Measurements from ENCODE around the gene ERBB4. TPM values are rescaled to one million over a fixed set of nuclear protein-coding genes. Genes with fewer than 3 reads are reported as not detected.

Gene ERBB4
- polyA plus RNA-seq, 4 donors: 0.04 to 0.13 TPM; not detected in 2

GRCh38 chr2:211881449-211881848 lies 657.2 kb downstream of the ERBB4 start:
- Histone ChIP-seq H3K27ac (ENCODE audit: low read depth in 1 of 3, low read length in 2 of 3) (no peak overlapping the region), H3K4me1 (ENCODE audit: control insufficient read depth in 3 of 3, insufficient read depth in 2 of 3, low read depth in 1 of 3, low read length in 2 of 3) (no peaks in the 10 kb centered on the region), H3K36me3 (ENCODE audit: control insufficient read depth in 3 of 3, insufficient read depth in 2 of 3, low read depth in 1 of 3, low read length in 3 of 3) (no peaks in the 10 kb centered on the region), H3K4me3 (ENCODE audit: low read depth in 1 of 3, low read length in 3 of 3) (no peak overlapping the region), H3K9me3 (ENCODE audit: control insufficient read depth in 2 of 2, insufficient read depth in 1 of 2, low read depth in 1 of 2, low read length in 1 of 2) (no peaks in the 10 kb centered on the region), H3K27me3 (ENCODE audit: control insufficient read depth in 3 of 3, insufficient read depth in 3 of 3, low read length in 3 of 3) (no peaks in the 10 kb centered on the region)
- FAIRE-seq (no peak), DNase-seq (no peak)
- 44 to 70% (median 51%) methylated on average over 6 of the region's 6 CpGs for WGBS, 3 donors

GRCh38 chr2:211879323-211879722 lies 659.3 kb downstream of the ERBB4 start:
- Histone ChIP-seq H3K4me3 (ENCODE audit: low read depth in 1 of 3, low read length in 3 of 3) (no peak overlapping the region), H3K36me3 (ENCODE audit: control insufficient read depth in 3 of 3, insufficient read depth in 2 of 3, low read depth in 1 of 3, low read length in 3 of 3) (no peaks in the 10 kb centered on the region), H3K27me3 (ENCODE audit: control insufficient read depth in 3 of 3, insufficient read depth in 3 of 3, low read length in 3 of 3) (no peaks in the 10 kb centered on the region), H3K4me1 (ENCODE audit: control insufficient read depth in 3 of 3, insufficient read depth in 2 of 3, low read depth in 1 of 3, low read length in 2 of 3) (no peaks in the 10 kb centered on the region), H3K9me3 (ENCODE audit: control insufficient read depth in 2 of 2, insufficient read depth in 1 of 2, low read depth in 1 of 2, low read length in 1 of 2) (no peaks in the 10 kb centered on the region), H3K27ac (ENCODE audit: low read depth in 1 of 3, low read length in 2 of 3) (no peak overlapping the region)
- DNase-seq: no peak
- FAIRE-seq: no peak

- DNase-seq (no peak), FAIRE-seq (no peak)
- Histone ChIP-seq H3K27ac (ENCODE audit: low read depth in 1 of 3, low read length in 2 of 3) (no peak overlapping the region), H3K27me3 (ENCODE audit: control insufficient read depth in 3 of 3, insufficient read depth in 3 of 3, low read length in 3 of 3) (no peaks in the 10 kb centered on the region), H3K4me1 (ENCODE audit: control insufficient read depth in 3 of 3, insufficient read depth in 2 of 3, low read depth in 1 of 3, low read length in 2 of 3) (no peaks in the 10 kb centered on the region), H3K9me3 (ENCODE audit: control insufficient read depth in 2 of 2, insufficient read depth in 1 of 2, low read depth in 1 of 2, low read length in 1 of 2) (no peaks in the 10 kb centered on the region), H3K4me3 (ENCODE audit: low read depth in 1 of 3, low read length in 3 of 3) (no peak overlapping the region), H3K36me3 (ENCODE audit: control insufficient read depth in 3 of 3, insufficient read depth in 2 of 3, low read depth in 1 of 3, low read length in 3 of 3) (no peaks in the 10 kb centered on the region)
- 71 to 79% (median 72%) methylated on average over 4 of the region's 4 CpGs for WGBS, 3 donors
Measured at GRCh38 chr2:211877061-211877460, 661.5 kb downstream of the ERBB4 start.

- H3K4me1 ChIP-seq (ENCODE audit: control insufficient read depth in 3 of 3, insufficient read depth in 2 of 3, low read depth in 1 of 3, low read length in 2 of 3): no peaks in the 10 kb centered on the region
- H3K9me3 ChIP-seq (ENCODE audit: control insufficient read depth in 2 of 2, insufficient read depth in 1 of 2, low read depth in 1 of 2, low read length in 1 of 2): no peaks in the 10 kb centered on the region
- no peak overlapping the region for H3K4me3 ChIP-seq (ENCODE audit: low read depth in 1 of 3, low read length in 3 of 3)
- DNase-seq: no peak
- H3K27ac ChIP-seq (ENCODE audit: low read depth in 1 of 3, low read length in 2 of 3): no peak overlapping the region
- no peaks in the 10 kb centered on the region for H3K27me3 ChIP-seq (ENCODE audit: control insufficient read depth in 3 of 3, insufficient read depth in 3 of 3, low read length in 3 of 3)
- H3K36me3 ChIP-seq (ENCODE audit: control insufficient read depth in 3 of 3, insufficient read depth in 2 of 3, low read depth in 1 of 3, low read length in 3 of 3): no peaks in the 10 kb centered on the region
- FAIRE-seq: no peak
Measured at GRCh38 chr2:211875488-211875887, 663.1 kb downstream of the ERBB4 start.

GRCh38 chr2:211868996-211869533 lies 669.5 kb downstream of the ERBB4 start:
- no peak overlapping the region for H3K4me3 ChIP-seq (ENCODE audit: low read depth in 1 of 3, low read length in 3 of 3)
- FAIRE-seq (no peak), DNase-seq (no peak)
- WGBS, 3 donors: 77 to 80% (median 77%) methylated on average over 3 of the region's 3 CpGs
- no peaks in the 10 kb centered on the region for H3K4me1 ChIP-seq (ENCODE audit: control insufficient read depth in 3 of 3, insufficient read depth in 2 of 3, low read depth in 1 of 3, low read length in 2 of 3)
- H3K27ac ChIP-seq (ENCODE audit: low read depth in 1 of 3, low read length in 2 of 3): no peak overlapping the region
- H3K36me3 ChIP-seq (ENCODE audit: control insufficient read depth in 3 of 3, insufficient read depth in 2 of 3, low read depth in 1 of 3, low read length in 3 of 3): no peaks in the 10 kb centered on the region
- no peaks in the 10 kb centered on the region for H3K9me3 ChIP-seq (ENCODE audit: control insufficient read depth in 2 of 2, insufficient read depth in 1 of 2, low read depth in 1 of 2, low read length in 1 of 2)
- H3K27me3 ChIP-seq (ENCODE audit: control insufficient read depth in 3 of 3, insufficient read depth in 3 of 3, low read length in 3 of 3): no peaks in the 10 kb centered on the region

- H3K4me3 ChIP-seq (ENCODE audit: low read depth in 1 of 3, low read length in 3 of 3): no peak overlapping the region
- no peaks in the 10 kb centered on the region for H3K27me3 ChIP-seq (ENCODE audit: control insufficient read depth in 3 of 3, insufficient read depth in 3 of 3, low read length in 3 of 3)
- H3K36me3 ChIP-seq (ENCODE audit: control insufficient read depth in 3 of 3, insufficient read depth in 2 of 3, low read depth in 1 of 3, low read length in 3 of 3): no peaks in the 10 kb centered on the region
- H3K27ac ChIP-seq (ENCODE audit: low read depth in 1 of 3, low read length in 2 of 3): no peak overlapping the region
- no peaks in the 10 kb centered on the region for H3K4me1 ChIP-seq (ENCODE audit: control insufficient read depth in 3 of 3, insufficient read depth in 2 of 3, low read depth in 1 of 3, low read length in 2 of 3)
- FAIRE-seq: no peak
- H3K9me3 ChIP-seq (ENCODE audit: control insufficient read depth in 2 of 2, insufficient read depth in 1 of 2, low read depth in 1 of 2, low read length in 1 of 2): no peaks in the 10 kb centered on the region
- no peak for DNase-seq
Measured at GRCh38 chr2:211867845-211868451, 670.7 kb downstream of the ERBB4 start.

- FAIRE-seq (no peak), DNase-seq (no peak)
- no peaks in the 10 kb centered on the region for H3K36me3 ChIP-seq (ENCODE audit: control insufficient read depth in 3 of 3, insufficient read depth in 2 of 3, low read depth in 1 of 3, low read length in 3 of 3)
- H3K27me3 ChIP-seq (ENCODE audit: control insufficient read depth in 3 of 3, insufficient read depth in 3 of 3, low read length in 3 of 3): no peaks in the 10 kb centered on the region
- H3K4me1 ChIP-seq (ENCODE audit: control insufficient read depth in 3 of 3, insufficient read depth in 2 of 3, low read depth in 1 of 3, low read length in 2 of 3): no peaks in the 10 kb centered on the region
- 87 to 90% (median 88%) methylated on average over 3 of the region's 3 CpGs for WGBS, 3 donors
- H3K27ac ChIP-seq (ENCODE audit: low read depth in 1 of 3, low read length in 2 of 3): no peak overlapping the region
- H3K4me3 ChIP-seq (ENCODE audit: low read depth in 1 of 3, low read length in 3 of 3): no peak overlapping the region
- no peaks in the 10 kb centered on the region for H3K9me3 ChIP-seq (ENCODE audit: control insufficient read depth in 2 of 2, insufficient read depth in 1 of 2, low read depth in 1 of 2, low read length in 1 of 2)
Measured at GRCh38 chr2:211864328-211864727, 674.3 kb downstream of the ERBB4 start.

- Histone ChIP-seq H3K27ac (ENCODE audit: low read depth in 1 of 3, low read length in 2 of 3) (no peak overlapping the region), H3K4me3 (ENCODE audit: low read depth in 1 of 3, low read length in 3 of 3) (no peak overlapping the region), H3K36me3 (ENCODE audit: control insufficient read depth in 3 of 3, insufficient read depth in 2 of 3, low read depth in 1 of 3, low read length in 3 of 3) (no peaks in the 10 kb centered on the region), H3K27me3 (ENCODE audit: control insufficient read depth in 3 of 3, insufficient read depth in 3 of 3, low read length in 3 of 3) (no peaks in the 10 kb centered on the region), H3K9me3 (ENCODE audit: control insufficient read depth in 2 of 2, insufficient read depth in 1 of 2, low read depth in 1 of 2, low read length in 1 of 2) (no peaks in the 10 kb centered on the region), H3K4me1 (ENCODE audit: control insufficient read depth in 3 of 3, insufficient read depth in 2 of 3, low read depth in 1 of 3, low read length in 2 of 3) (no peaks in the 10 kb centered on the region)
- DNase-seq: no peak
- no peak for FAIRE-seq
Measured at GRCh38 chr2:211860224-211860623, 678.4 kb downstream of the ERBB4 start.

GRCh38 chr2:211854832-211855231 lies 683.8 kb downstream of the ERBB4 start:
- no peak overlapping the region for H3K27ac ChIP-seq (ENCODE audit: low read depth in 1 of 3, low read length in 2 of 3)
- no peak overlapping the region for H3K4me3 ChIP-seq (ENCODE audit: low read depth in 1 of 3, low read length in 3 of 3)
- no peaks in the 10 kb centered on the region for H3K27me3 ChIP-seq (ENCODE audit: control insufficient read depth in 3 of 3, insufficient read depth in 3 of 3, low read length in 3 of 3)
- WGBS, 3 donors: 91 to 95% (median 91%) methylated on average over 3 of the region's 3 CpGs
- H3K4me1 ChIP-seq (ENCODE audit: control insufficient read depth in 3 of 3, insufficient read depth in 2 of 3, low read depth in 1 of 3, low read length in 2 of 3): no peaks in the 10 kb centered on the region
- FAIRE-seq (no peak), DNase-seq (no peak)
- no peaks in the 10 kb centered on the region for H3K9me3 ChIP-seq (ENCODE audit: control insufficient read depth in 2 of 2, insufficient read depth in 1 of 2, low read depth in 1 of 2, low read length in 1 of 2)
- no peaks in the 10 kb centered on the region for H3K36me3 ChIP-seq (ENCODE audit: control insufficient read depth in 3 of 3, insufficient read depth in 2 of 3, low read depth in 1 of 3, low read length in 3 of 3)
